HepG2 (cell line): ENCODE data around the gene CCND1. TPM values are rescaled to one million over a fixed set of nuclear protein-coding genes. Genes with fewer than 3 reads are reported as not detected.

Experiments
- ATAC-seq: fragments of 200-7000 bp; cut with Tn5 transposase; 3 replicates; pipeline ENCODE4 v1.9.1; 2020; ENCODE audit warnings: mild to moderate bottlenecking, moderate library complexity
- BruUV-seq: library from RNA; stranded (reverse); fragments of 400-500 nt; replicated peaks from 2 replicates; lab custom pipeline; 2021; lab: Mats Ljungman, UMichigan
- CTCF ChIA-PET: fragments of 300-600 bp; formaldehyde crosslinking; extraction: SDS; loops from one replicate; lab custom pipeline; 2021; ENCODE audit warnings: low total read pairs, inconsistent platforms, low intra/inter-chr PET ratio; lab: Yijun Ruan, JAX
- POLR2A ChIA-PET: fragments of 350-600 bp; sonication (Branson Sonifier 250); formaldehyde crosslinking; loops from one replicate; lab custom pipeline; 2020; ENCODE audit warnings: antibody characterized with exemption, inconsistent platforms; lab: Yijun Ruan, JAX
- DNase-seq: peaks from one replicate; pipeline ENCODE4 v3.0.0-alpha.2; 2015; ENCODE audit warnings: low spot score
- FAIRE-seq: peaks from 3 replicates; lab custom pipeline; 2011; peaks lifted over from hg19 to GRCh38; lab: Jason Lieb, UNC
- H2AFZ ChIP-seq: one replicate; pipeline ENCODE4 v1.6.1; 2011; ENCODE audit warnings: low read length, inconsistent platforms
- H3K27ac ChIP-seq: fragments of 300-600 bp; 3 replicates; pipeline ENCODE4 v1.8.0; 2011; ENCODE audit warnings: mixed run types, mild to moderate bottlenecking, mixed read lengths, low read length, inconsistent platforms; ENCODE audit not compliant: insufficient read depth; ENCODE audit errors: extremely low read length
- H3K27me3 ChIP-seq, 2 experiments: fragments of 200-600 bp in 1 of 2; 2 replicates in 1 of 2; 3 replicates in 1 of 2; pipeline versions ENCODE4 v1.6.0 to v1.8.0; 2011; ENCODE audit warnings: low read length in 2 of 2, mild to moderate bottlenecking in 2 of 2, moderate library complexity in 2 of 2, inconsistent platforms in 1 of 2; ENCODE audit not compliant: insufficient read depth in 2 of 2, control insufficient read depth in 1 of 2
- H3K36me3 ChIP-seq, 2 experiments: fragments of 200-600 bp in 1 of 2; replicated peaks in 1 of 2; 2 replicates in 1 of 2; 3 replicates in 1 of 2; pipeline versions ENCODE4 v1.5.1 to v1.8.0; 2011; ENCODE audit warnings: low read length in 2 of 2, inconsistent platforms in 1 of 2; ENCODE audit not compliant: insufficient read depth in 2 of 2, control insufficient read depth in 1 of 2
- H3K4me1 ChIP-seq: 2 replicates; pipeline ENCODE4 v1.5.1; 2012; ENCODE audit warnings: low read length, inconsistent platforms; ENCODE audit not compliant: insufficient read depth
- H3K4me2 ChIP-seq: 2 replicates; pipeline ENCODE4 v1.6.0; 2011; ENCODE audit warnings: low read depth, low read length, inconsistent platforms
- H3K4me3 ChIP-seq, 3 experiments: fragments of 200-600 bp in 1 of 3; sonication (generic), shearing (Covaris generic) in 1 of 3; replicated peaks in 1 of 3; 2 replicates each; pipeline ENCODE4 v1.5.1; 2011 to 2016; ENCODE audit warnings: low read length in 3 of 3, inconsistent platforms in 2 of 3, low read depth in 2 of 3, mild to moderate bottlenecking in 2 of 3, control low read depth in 1 of 3, mixed read lengths in 1 of 3; ENCODE audit not compliant: insufficient read depth in 1 of 3
- H3K79me2 ChIP-seq: one replicate; pipeline ENCODE4 v1.6.1; 2011; ENCODE audit warnings: low read length, inconsistent platforms; ENCODE audit not compliant: insufficient read depth
- H3K9ac ChIP-seq: 2 replicates; pipeline ENCODE4 v1.6.0; 2011; ENCODE audit warnings: mild to moderate bottlenecking, low read depth, low read length, inconsistent platforms; ENCODE audit not compliant: insufficient read depth
- H3K9me3 ChIP-seq: 2 replicates; pipeline ENCODE4 v1.5.1; 2012; ENCODE audit warnings: mild to moderate bottlenecking, low read length
- H4K20me1 ChIP-seq: 2 replicates; pipeline ENCODE4 v1.6.0; 2011; ENCODE audit warnings: inconsistent platforms, mild to moderate bottlenecking, low read length, moderate library complexity; ENCODE audit not compliant: insufficient read depth
- JUNB ChIP-seq: sonication (generic); formaldehyde crosslinking; IDR thresholded peaks from 2 replicates; pipeline ENCODE4 v1.8.0; 2022; ENCODE audit warnings: missing genetic modification reagents, mild to moderate bottlenecking, borderline replicate concordance
- ZFP37 ChIP-seq: sonication (generic); formaldehyde crosslinking; IDR thresholded peaks from 2 replicates; pipeline ENCODE4 v1.4.0; 2020; ENCODE audit warnings: missing genetic modification reagents, borderline replicate concordance
- ZNF367 ChIP-seq: sonication (generic); formaldehyde crosslinking; IDR thresholded peaks from 2 replicates; pipeline ENCODE4 v1.4.0; 2020; ENCODE audit warnings: missing genetic modification reagents, borderline replicate concordance
- ZNF616 ChIP-seq: sonication (generic); formaldehyde crosslinking; IDR thresholded peaks from 2 replicates; pipeline ENCODE4 v1.5.0; 2020; ENCODE audit warnings: low read depth, mild to moderate bottlenecking, missing genetic modification reagents
- ZNF747 ChIP-seq: sonication (generic); formaldehyde crosslinking; IDR thresholded peaks from 2 replicates; pipeline ENCODE4 v1.8.1; 2023; ENCODE audit warnings: missing genetic modification reagents, mild to moderate bottlenecking, borderline replicate concordance
- ZNF761 ChIP-seq: sonication (generic); formaldehyde crosslinking; conservative IDR thresholded peaks from 2 replicates; pipeline ENCODE4 v1.4.0; 2020; ENCODE audit warnings: mild to moderate bottlenecking, missing genetic modification reagents
- WGBS: methylation state at CpG from one replicate; pipeline ENCODE4 v1.1.6; 2017; ENCODE audit warnings: low lambda C conversion rate; 5-methylcytosine and 5-hydroxymethylcytosine counted together
- in situ Hi-C: cut with HindIII; loops from 2 replicates; pipeline ENCODE4 v1.10.0; 2017; ENCODE audit warnings: low pct_unique_long_range_greater_than_20kb; ENCODE audit not compliant: extremely low pct_ligation_motif_present
- intact Hi-C: fragments of 100-400 bp; cut with micrococcal nuclease; formaldehyde crosslinking; loops from one replicate; pipeline ENCODE4 v1.10.0; 2022; ENCODE audit not compliant: unreplicated experiment
- polyA plus RNA-seq, 8 experiments: library from polyadenylated mRNA; depleted of rRNA in 3 of 8; stranded (reverse) in 7 of 8; unstranded in 1 of 8; fragments of >200 nt; fragmentation: Illumina TruSeq in 4 of 8; extraction: Trizol in 4 of 8; gene quantifications; 2 replicates each; pipeline versions ENCODE4 v1.2.1 to v1.2.3, GENCODE V29; 2011 to 2016; ENCODE audit warnings: low read depth in 4 of 8, missing spikeins in 1 of 8, mixed read lengths in 1 of 8; ENCODE audit not compliant: insufficient read depth in 1 of 8
- total RNA-seq, 5 experiments: library from RNA; depleted of rRNA; stranded (reverse); fragments of >200 nt; fragmentation: Illumina TruSeq; extraction: Trizol; gene quantifications; 2 replicates each; pipeline ENCODE4 v1.2.3, GENCODE V29; 2016; ENCODE audit warnings: low read depth in 1 of 5
- TF ChIP-seq, protein P1 (sequence below): sonication (generic); formaldehyde crosslinking; IDR thresholded peaks from 2 replicates; pipeline ENCODE4 v1.9.0; 2021; ENCODE audit warnings: missing genetic modification reagents, borderline replicate concordance
- TF ChIP-seq, protein P2 (sequence below): sonication (generic); formaldehyde crosslinking; conservative IDR thresholded peaks from 2 replicates; pipeline ENCODE4 v1.8.1; 2023; ENCODE audit warnings: missing genetic modification reagents
- TF ChIP-seq, protein P3 (sequence below): sonication (generic); formaldehyde crosslinking; IDR thresholded peaks from 2 replicates; pipeline ENCODE4 v1.4.0; 2020; ENCODE audit warnings: missing genetic modification reagents, low read depth, mild to moderate bottlenecking, borderline replicate concordance
- TF ChIP-seq, protein P4 (sequence below): sonication (generic); formaldehyde crosslinking; IDR thresholded peaks from 2 replicates; pipeline ENCODE4 v1.5.1; 2020; ENCODE audit warnings: missing genetic modification reagents, mild to moderate bottlenecking, borderline replicate concordance
- TF ChIP-seq, protein P5 (sequence below): sonication (generic); formaldehyde crosslinking; IDR thresholded peaks from 2 replicates; pipeline ENCODE4 v1.4.0; 2020; ENCODE audit warnings: mild to moderate bottlenecking, missing genetic modification reagents

The CCND1 gene
- total and polyA plus RNA-seq, 2 of the 13 experiments (the other 11 are each of a cell fraction or from before 2014, with no cell fraction given) = 107 to 136 TPM

DNA sequence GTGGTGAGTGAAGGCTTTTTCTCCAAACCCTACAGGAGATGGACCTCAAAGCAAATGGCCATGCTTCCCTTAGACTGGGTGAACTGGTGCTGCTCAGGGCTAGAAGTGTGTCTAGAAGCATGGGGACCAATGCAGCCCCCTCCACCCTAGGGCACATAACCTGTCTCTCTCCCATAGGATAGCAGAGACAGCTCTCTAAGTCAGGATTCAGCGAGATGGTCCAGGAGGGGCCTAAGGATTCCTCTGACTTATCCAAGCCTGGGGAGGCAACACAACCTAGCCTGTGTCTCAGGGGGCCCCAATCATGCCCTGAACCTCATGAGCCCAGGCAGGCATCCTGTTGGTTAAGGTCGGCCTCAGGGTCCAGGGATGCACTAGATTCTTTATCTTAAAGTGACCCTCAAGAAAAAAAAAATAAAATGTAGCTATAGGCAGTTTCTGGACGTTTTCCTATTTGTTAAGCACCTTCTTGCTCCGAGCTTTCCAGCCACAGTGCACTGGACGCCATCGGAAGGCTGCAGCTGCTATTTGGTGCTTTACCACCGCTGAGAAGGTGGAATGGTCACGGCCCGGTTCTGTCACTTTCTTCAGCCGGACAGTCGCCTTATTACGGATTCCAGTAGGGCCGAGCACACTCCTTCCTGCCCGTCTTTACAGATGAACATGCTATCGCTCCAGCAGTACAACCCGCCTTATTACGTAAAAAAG, 5.0 kb upstream of the CCND1 start:
- ChIA-PET CTCF (no interaction called here), POLR2A (no interaction called here)
- Histone ChIP-seq H3K9me3 (no peaks in the 10 kb centered on the region), H4K20me1 (no peaks in the 10 kb centered on the region), H3K27me3 (peaks cover 0 to 17% of the 10 kb centered on the region in 2 experiments; a peak in 3 of 5 replicates), H3K36me3 (no peaks in the 10 kb centered on the region), H2AFZ (no peak overlapping the region), H3K27ac (no peak overlapping the region), H3K9ac (no peak overlapping the region), H3K4me3 (no peak overlapping the region), H3K4me2 (no peak overlapping the region), H3K4me1 (peaks cover 10% of the 10 kb centered on the region), H3K79me2 (no peaks in the 10 kb centered on the region)
- 67% methylated on average over 16 of the region's 17 CpGs for WGBS
- no peak for DNase-seq
- no peak for FAIRE-seq
- TF ChIP-seq, protein P1, sequence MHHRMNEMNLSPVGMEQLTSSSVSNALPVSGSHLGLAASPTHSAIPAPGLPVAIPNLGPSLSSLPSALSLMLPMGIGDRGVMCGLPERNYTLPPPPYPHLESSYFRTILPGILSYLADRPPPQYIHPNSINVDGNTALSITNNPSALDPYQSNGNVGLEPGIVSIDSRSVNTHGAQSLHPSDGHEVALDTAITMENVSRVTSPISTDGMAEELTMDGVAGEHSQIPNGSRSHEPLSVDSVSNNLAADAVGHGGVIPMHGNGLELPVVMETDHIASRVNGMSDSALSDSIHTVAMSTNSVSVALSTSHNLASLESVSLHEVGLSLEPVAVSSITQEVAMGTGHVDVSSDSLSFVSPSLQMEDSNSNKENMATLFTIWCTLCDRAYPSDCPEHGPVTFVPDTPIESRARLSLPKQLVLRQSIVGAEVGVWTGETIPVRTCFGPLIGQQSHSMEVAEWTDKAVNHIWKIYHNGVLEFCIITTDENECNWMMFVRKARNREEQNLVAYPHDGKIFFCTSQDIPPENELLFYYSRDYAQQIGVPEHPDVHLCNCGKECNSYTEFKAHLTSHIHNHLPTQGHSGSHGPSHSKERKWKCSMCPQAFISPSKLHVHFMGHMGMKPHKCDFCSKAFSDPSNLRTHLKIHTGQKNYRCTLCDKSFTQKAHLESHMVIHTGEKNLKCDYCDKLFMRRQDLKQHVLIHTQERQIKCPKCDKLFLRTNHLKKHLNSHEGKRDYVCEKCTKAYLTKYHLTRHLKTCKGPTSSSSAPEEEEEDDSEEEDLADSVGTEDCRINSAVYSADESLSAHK = no peak
- TF ChIP-seq, protein P2, sequence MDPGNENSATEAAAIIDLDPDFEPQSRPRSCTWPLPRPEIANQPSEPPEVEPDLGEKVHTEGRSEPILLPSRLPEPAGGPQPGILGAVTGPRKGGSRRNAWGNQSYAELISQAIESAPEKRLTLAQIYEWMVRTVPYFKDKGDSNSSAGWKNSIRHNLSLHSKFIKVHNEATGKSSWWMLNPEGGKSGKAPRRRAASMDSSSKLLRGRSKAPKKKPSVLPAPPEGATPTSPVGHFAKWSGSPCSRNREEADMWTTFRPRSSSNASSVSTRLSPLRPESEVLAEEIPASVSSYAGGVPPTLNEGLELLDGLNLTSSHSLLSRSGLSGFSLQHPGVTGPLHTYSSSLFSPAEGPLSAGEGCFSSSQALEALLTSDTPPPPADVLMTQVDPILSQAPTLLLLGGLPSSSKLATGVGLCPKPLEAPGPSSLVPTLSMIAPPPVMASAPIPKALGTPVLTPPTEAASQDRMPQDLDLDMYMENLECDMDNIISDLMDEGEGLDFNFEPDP (CRISPR knock-in tag) = no peak
- TF ChIP-seq ZNF747 (CRISPR knock-in tag) (no peak), ZNF367 (CRISPR knock-in tag) (no peak), JUNB (CRISPR knock-in tag) (no peak), ZNF616 (CRISPR knock-in tag) (no peak), ZFP37 (CRISPR knock-in tag) (no peak), ZNF761 (CRISPR knock-in tag) (no peak)
- TF ChIP-seq, protein P3, sequence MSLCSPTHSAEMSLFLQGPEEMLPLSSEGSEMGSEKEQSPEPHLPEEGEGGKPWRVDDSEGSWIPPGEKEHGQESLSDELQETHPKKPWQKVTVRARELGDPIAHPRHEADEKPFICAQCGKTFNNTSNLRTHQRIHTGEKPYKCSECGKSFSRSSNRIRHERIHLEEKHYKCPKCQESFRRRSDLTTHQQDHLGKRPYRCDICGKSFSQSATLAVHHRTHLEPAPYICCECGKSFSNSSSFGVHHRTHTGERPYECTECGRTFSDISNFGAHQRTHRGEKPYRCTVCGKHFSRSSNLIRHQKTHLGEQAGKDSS (CRISPR knock-in tag) = no peak
- TF ChIP-seq, protein P4, sequence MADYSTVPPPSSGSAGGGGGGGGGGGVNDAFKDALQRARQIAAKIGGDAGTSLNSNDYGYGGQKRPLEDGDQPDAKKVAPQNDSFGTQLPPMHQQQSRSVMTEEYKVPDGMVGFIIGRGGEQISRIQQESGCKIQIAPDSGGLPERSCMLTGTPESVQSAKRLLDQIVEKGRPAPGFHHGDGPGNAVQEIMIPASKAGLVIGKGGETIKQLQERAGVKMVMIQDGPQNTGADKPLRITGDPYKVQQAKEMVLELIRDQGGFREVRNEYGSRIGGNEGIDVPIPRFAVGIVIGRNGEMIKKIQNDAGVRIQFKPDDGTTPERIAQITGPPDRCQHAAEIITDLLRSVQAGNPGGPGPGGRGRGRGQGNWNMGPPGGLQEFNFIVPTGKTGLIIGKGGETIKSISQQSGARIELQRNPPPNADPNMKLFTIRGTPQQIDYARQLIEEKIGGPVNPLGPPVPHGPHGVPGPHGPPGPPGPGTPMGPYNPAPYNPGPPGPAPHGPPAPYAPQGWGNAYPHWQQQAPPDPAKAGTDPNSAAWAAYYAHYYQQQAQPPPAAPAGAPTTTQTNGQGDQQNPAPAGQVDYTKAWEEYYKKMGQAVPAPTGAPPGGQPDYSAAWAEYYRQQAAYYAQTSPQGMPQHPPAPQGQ (CRISPR knock-in tag) = no peak
- TF ChIP-seq, protein P5, sequence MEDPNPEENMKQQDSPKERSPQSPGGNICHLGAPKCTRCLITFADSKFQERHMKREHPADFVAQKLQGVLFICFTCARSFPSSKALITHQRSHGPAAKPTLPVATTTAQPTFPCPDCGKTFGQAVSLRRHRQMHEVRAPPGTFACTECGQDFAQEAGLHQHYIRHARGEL = no peak
- no TSS peak for BruUV-seq
- ATAC-seq = no peak
- intact Hi-C loops (loop anchor here (5.0 kb wide), 1 partner anchor 59 kb away; no protein-coding TSS in a partner anchor), in situ Hi-C loops (loop anchor here (25.0 kb wide), 1 partner anchor 199 kb away; no protein-coding TSS in a partner anchor)
